Left ventricle myocardium inferior (tissue), 1 donor: ENCODE measurements around the gene ZNF573. TPM values are rescaled to one million over a fixed set of nuclear protein-coding genes. Genes with fewer than 3 reads are reported as not detected.

Experiments used
- DNase-seq: peaks from one replicate; pipeline ENCODE4 v3.0.0-alpha.2; 2020
- H3K27ac ChIP-seq: fragments of 200-600 bp; replicated peaks from 2 replicates; pipeline ENCODE4 v1.8.0; 2021
- H3K27me3 ChIP-seq: fragments of 200-600 bp; 2 replicates; pipeline ENCODE4 v1.8.0; 2021; ENCODE audit warnings: low read depth
- H3K36me3 ChIP-seq: fragments of 200-600 bp; 2 replicates; pipeline ENCODE4 v1.8.0; 2021
- H3K4me1 ChIP-seq: fragments of 200-600 bp; 2 replicates; pipeline ENCODE4 v1.8.0; 2021
- H3K4me3 ChIP-seq: fragments of 200-600 bp; 2 replicates; pipeline ENCODE4 v1.8.0; 2021; ENCODE audit warnings: mild to moderate bottlenecking, moderate library complexity
- H3K9me3 ChIP-seq: fragments of 200-600 bp; replicated peaks from 2 replicates; pipeline ENCODE4 v1.8.0; 2021
- CTCF ChIP-seq: fragments of 200-600 bp; IDR thresholded peaks from 2 replicates; pipeline ENCODE4 v1.8.0; 2021; ENCODE audit warnings: antibody characterized with exemption, mild to moderate bottlenecking, borderline replicate concordance
- intact Hi-C: fragments of 100-400 bp; cut with micrococcal nuclease; formaldehyde crosslinking; loops from one replicate; pipeline ENCODE4 v1.11.0; 2022
- total RNA-seq: library from RNA; stranded (reverse); fragmentation: NEBNext Ultra II Directional; extraction: Animal tissue kit (Norgen Biotek cat#: 25700); gene quantifications from one replicate; pipeline ENCODE4 v1.2.1, GENCODE V29; 2021
- donor health status: DM: no; HTN: yes; CAD: no; lungs with severe emphysema.

Gene ZNF573
- total RNA-seq, 1 donor from 2014 or later: 9.8 TPM

GRCh38 chr19:37716140-37716539 is 63.2 kb downstream of the ZNF573 start:
- intact Hi-C loops: no loop called here
- DNase-seq: no peak
- H3K27ac ChIP-seq: no peak overlapping the region
- no peaks in the 10 kb centered on the region for H3K27me3 ChIP-seq
- TF ChIP-seq CTCF: no peak
- peaks cover 27% of the 10 kb centered on the region for H3K36me3 ChIP-seq
- peaks cover 20% of the 10 kb centered on the region for H3K4me1 ChIP-seq
- H3K9me3 ChIP-seq: no peaks in the 10 kb centered on the region
- no peak overlapping the region for H3K4me3 ChIP-seq

- Histone ChIP-seq H3K36me3 (peaks cover 86% of the 10 kb centered on the region), H3K9me3 (no peaks in the 10 kb centered on the region), H3K4me1 (no peaks in the 10 kb centered on the region), H3K27ac (no peak overlapping the region), H3K27me3 (no peaks in the 10 kb centered on the region), H3K4me3 (no peak overlapping the region)
- intact Hi-C loops: no loop called here
- TF ChIP-seq CTCF: no peak
- no peak for DNase-seq
These were observed 73.3 kb downstream of the ZNF573 start for GRCh38 chr19:37706052-37706605.

GRCh38 chr19:37699057-37699456 is 80.3 kb downstream of the ZNF573 start:
- H3K4me1 ChIP-seq: no peaks in the 10 kb centered on the region
- no peak overlapping the region for H3K27ac ChIP-seq
- no peaks in the 10 kb centered on the region for H3K27me3 ChIP-seq
- peaks cover 8% of the 10 kb centered on the region for H3K9me3 ChIP-seq
- TF ChIP-seq CTCF: no peak
- no peak overlapping the region for H3K4me3 ChIP-seq
- DNase-seq: no peak
- H3K36me3 ChIP-seq: peaks cover 66% of the 10 kb centered on the region
- intact Hi-C loops: no loop called here

GRCh38 chr19:37698216-37698615 is 81.2 kb downstream of the ZNF573 start:
- DNase-seq: no peak
- intact Hi-C loops: no loop called here
- no peak for TF ChIP-seq CTCF
- Histone ChIP-seq H3K4me3 (no peak overlapping the region), H3K27ac (no peak overlapping the region), H3K36me3 (peaks cover 58% of the 10 kb centered on the region), H3K9me3 (peaks cover 8% of the 10 kb centered on the region), H3K27me3 (no peaks in the 10 kb centered on the region), H3K4me1 (no peaks in the 10 kb centered on the region)

GRCh38 chr19:37695144-37695899 is 84.1 kb downstream of the ZNF573 start:
- no peak overlapping the region for H3K27ac ChIP-seq
- H3K27me3 ChIP-seq: no peaks in the 10 kb centered on the region
- H3K9me3 ChIP-seq: peaks cover 8% of the 10 kb centered on the region
- TF ChIP-seq CTCF: no peak
- DNase-seq: no peak
- H3K4me1 ChIP-seq: peaks cover 20% of the 10 kb centered on the region
- peaks cover 37% of the 10 kb centered on the region for H3K36me3 ChIP-seq
- H3K4me3 ChIP-seq: no peak overlapping the region
- intact Hi-C loops: no loop called here
